Peyer's patch (tissue), 4 donors: ENCODE measurements around the gene CYTIP. TPM values are rescaled to one million over a fixed set of nuclear protein-coding genes. Genes with fewer than 3 reads are reported as not detected.
"Not testable (repeated sequence)": the region's sequence is repeated elsewhere in the genome, so short reads cannot be mapped to it uniquely, and the experiment has no call there.

ENCODE experiments used
- DNase-seq, 3 donors: peaks; one replicate each; pipeline ENCODE4 v3.0.0-alpha.2; 2017 to 2019
- H3K27ac ChIP-seq, 4 donors: fragments of 200-600 bp; sonication (generic); one replicate each; pipeline ENCODE4 v1.5.1; 2016 to 2019
- H3K27me3 ChIP-seq, 2 donors: fragments of 200-600 bp; sonication (generic); one replicate each; pipeline ENCODE4 v1.5.1; 2019
- H3K36me3 ChIP-seq, 3 donors: fragments of 200-600 bp; sonication (generic); one replicate each; pipeline ENCODE4 v1.5.1; 2016 to 2019
- H3K4me1 ChIP-seq, 4 donors: fragments of 200-600 bp; sonication (generic); one replicate each; pipeline ENCODE4 v1.5.1; 2016 to 2019
- H3K4me3 ChIP-seq, 4 donors: fragments of 200-600 bp; sonication (generic); 1 replicate in 3 of 4; 2 replicates in 1 of 4; pipeline ENCODE4 v1.5.1; 2016 to 2019; ENCODE audit warnings: mild to moderate bottlenecking in 1 of 4
- H3K9me3 ChIP-seq, 4 donors: fragments of 200-600 bp; sonication (generic); one replicate each; pipeline ENCODE4 v1.5.1; 2016 to 2019; ENCODE audit warnings: mild to moderate bottlenecking in 1 of 4
- POLR2A ChIP-seq, 2 donors: fragments of 450-650 bp; IDR thresholded peaks; one replicate each; pipeline ENCODE4 v1.5.1; 2017; ENCODE audit warnings: antibody characterized with exemption in 2 of 2, mild to moderate bottlenecking in 2 of 2, moderate library complexity in 2 of 2
- total RNA-seq, 4 donors: library from RNA; depleted of rRNA; stranded (reverse); fragments of >200 nt; gene quantifications; one replicate each; pipeline ENCODE4 v1.1.0, GENCODE V29; 2016
- TF ChIP-seq, protein P1 (sequence below), 6 experiments: fragments of 450-650 bp in 4 of 6; fragments of 200-600 bp in 2 of 6; sonication (generic) in 1 of 6; IDR thresholded peaks; one replicate each; pipeline ENCODE4 v1.5.1; 2017 to 2019; ENCODE audit warnings: antibody characterized with exemption in 6 of 6, mild to moderate bottlenecking in 3 of 6, moderate library complexity in 1 of 6

The CYTIP gene
- total RNA-seq, 4 donors from 2014 or later, result 11.8 to 182 (median 21.0) TPM

DNA sequence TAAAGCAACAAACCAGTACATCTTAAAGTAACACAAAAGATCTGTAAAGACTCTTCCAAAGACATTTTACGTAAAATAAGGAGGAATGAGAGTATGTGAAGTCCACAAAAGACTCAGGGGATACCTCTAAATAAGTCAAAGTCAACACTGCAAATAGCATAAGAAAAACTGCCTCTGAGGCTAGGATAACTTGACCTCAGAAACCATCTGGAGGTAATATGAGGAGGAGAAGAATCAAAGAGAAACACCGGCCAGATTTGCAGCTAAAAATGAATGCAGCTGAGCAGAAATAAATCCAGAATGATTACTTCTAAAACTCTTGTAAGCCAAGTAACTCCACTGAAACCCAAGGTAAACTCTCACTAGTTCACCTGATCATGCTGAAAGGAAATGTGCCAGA is 66.0 kb downstream of the CYTIP start:
- no peaks in the 10 kb centered on the region for H3K27me3 ChIP-seq
- H3K9me3 ChIP-seq, result peaks cover 0 to 14% (median 6%) of the 10 kb centered on the region in 4 donors
- H3K27ac ChIP-seq, result no peak overlapping the region
- H3K4me3 ChIP-seq, result no peak overlapping the region
- no peaks in the 10 kb centered on the region for H3K36me3 ChIP-seq
- no peaks in the 10 kb centered on the region for H3K4me1 ChIP-seq
- no peak for DNase-seq
- no peak for TF ChIP-seq POLR2A (IDR thresholded peaks at IDR 0.05)
- TF ChIP-seq, protein P1, sequence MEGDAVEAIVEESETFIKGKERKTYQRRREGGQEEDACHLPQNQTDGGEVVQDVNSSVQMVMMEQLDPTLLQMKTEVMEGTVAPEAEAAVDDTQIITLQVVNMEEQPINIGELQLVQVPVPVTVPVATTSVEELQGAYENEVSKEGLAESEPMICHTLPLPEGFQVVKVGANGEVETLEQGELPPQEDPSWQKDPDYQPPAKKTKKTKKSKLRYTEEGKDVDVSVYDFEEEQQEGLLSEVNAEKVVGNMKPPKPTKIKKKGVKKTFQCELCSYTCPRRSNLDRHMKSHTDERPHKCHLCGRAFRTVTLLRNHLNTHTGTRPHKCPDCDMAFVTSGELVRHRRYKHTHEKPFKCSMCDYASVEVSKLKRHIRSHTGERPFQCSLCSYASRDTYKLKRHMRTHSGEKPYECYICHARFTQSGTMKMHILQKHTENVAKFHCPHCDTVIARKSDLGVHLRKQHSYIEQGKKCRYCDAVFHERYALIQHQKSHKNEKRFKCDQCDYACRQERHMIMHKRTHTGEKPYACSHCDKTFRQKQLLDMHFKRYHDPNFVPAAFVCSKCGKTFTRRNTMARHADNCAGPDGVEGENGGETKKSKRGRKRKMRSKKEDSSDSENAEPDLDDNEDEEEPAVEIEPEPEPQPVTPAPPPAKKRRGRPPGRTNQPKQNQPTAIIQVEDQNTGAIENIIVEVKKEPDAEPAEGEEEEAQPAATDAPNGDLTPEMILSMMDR (IDR thresholded peaks at IDR 0.05), result no peak

DNA sequence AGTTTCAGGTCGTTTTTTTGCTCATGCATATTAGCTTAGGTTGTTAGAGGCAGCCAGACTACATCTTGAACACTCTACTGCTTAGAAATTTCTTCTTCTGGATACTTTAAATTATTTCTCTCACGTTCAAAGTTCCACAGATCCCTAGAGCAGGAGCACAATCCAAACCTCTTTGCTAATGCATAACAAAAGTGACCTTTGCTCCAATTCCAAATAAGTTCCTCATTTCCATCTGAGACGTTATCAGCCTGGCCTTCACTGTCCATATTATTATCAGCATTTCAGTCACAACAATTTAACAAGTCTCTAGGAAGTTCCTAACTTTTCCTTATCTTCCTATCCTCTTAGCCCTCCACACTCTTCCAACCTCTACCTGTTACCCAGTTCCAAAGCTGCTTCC is 67.8 kb downstream of the CYTIP start:
- no peaks in the 10 kb centered on the region for H3K27me3 ChIP-seq
- no peak overlapping the region for H3K27ac ChIP-seq
- peaks cover 0 to 14% (median 6%) of the 10 kb centered on the region in 4 donors for H3K9me3 ChIP-seq
- no peak for DNase-seq
- H3K4me1 ChIP-seq, result no peaks in the 10 kb centered on the region
- H3K4me3 ChIP-seq, result no peak overlapping the region
- TF ChIP-seq POLR2A (IDR thresholded peaks at IDR 0.05), result no peak
- TF ChIP-seq, protein P1 (IDR thresholded peaks at IDR 0.05), result no peak
- no peaks in the 10 kb centered on the region for H3K36me3 ChIP-seq

DNA sequence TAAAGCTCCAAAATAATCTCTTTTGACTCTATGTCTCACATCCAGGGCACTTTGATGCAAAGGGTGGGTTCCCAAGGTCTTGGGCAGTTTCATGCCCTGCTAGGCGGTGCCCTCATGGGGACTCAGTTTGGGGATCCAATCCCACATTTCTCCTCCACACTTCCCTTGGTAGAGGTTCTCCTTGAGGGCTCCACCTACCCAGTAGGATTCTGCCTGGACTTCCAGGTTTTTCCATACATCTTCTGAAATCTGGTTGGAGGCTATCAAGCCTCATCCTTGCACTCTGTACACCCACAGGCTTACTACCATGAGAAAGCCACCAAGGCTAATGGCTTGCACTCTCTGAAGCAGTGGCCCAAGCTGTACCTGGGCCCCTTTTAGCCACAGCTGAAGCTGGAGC is 68.5 kb downstream of the CYTIP start:
- H3K27ac ChIP-seq, result no peak overlapping the region
- no peak overlapping the region for H3K4me3 ChIP-seq
- H3K36me3 ChIP-seq, result no peaks in the 10 kb centered on the region
- no peaks in the 10 kb centered on the region for H3K4me1 ChIP-seq
- TF ChIP-seq, protein P1 (IDR thresholded peaks at IDR 0.05), result no peak
- no peak for TF ChIP-seq POLR2A (IDR thresholded peaks at IDR 0.05)
- no peak for DNase-seq
- peaks cover 0 to 14% (median 6%) of the 10 kb centered on the region in 4 donors for H3K9me3 ChIP-seq
- no peaks in the 10 kb centered on the region for H3K27me3 ChIP-seq

DNA sequence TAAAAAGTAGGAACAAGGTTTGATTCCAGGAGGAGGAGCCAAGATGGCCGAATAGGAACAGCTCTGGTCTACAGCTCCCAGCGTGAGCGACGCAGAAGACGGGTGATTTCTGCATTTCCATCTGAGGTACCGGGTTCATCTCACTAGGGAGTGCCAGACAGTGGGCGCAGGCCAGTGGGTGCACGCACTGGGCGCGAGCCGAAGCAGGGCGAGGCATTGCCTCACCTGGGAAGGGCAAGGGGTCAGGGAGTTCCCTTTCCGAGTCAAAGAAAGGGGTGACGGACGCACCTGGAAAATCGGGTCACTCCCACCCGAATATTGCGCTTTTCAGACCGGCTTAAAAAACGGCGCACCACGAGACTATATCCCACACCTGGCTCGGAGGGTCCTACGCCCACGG is 75.4 kb downstream of the CYTIP start:
- H3K4me3 ChIP-seq, H3K9me3 ChIP-seq, DNase-seq, H3K27ac ChIP-seq, H3K27me3 ChIP-seq, H3K4me1 ChIP-seq, H3K36me3 ChIP-seq: not testable (repeated sequence)

DNA sequence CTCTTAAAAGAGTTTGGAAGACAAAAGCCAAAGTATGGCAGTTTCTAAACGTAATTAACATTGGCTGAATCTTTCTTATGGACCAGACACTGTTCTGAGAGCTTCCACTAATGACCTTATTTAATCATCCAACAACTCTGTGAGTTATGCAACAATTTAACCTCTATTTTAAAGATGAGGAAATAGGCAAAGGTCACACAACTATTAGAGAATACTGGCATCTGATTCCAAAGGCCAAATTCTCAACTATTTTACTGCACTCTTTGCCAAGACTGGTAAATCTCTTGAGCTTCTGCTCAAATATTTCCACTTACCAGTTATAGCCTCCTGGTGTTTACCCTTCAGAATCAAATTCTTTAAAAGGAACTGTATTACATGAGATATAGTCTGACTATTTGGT is 76.2 kb downstream of the CYTIP start:
- Histone ChIP-seq H3K27ac (no peak overlapping the region), H3K36me3 (no peaks in the 10 kb centered on the region), H3K4me1 (peaks cover 0 to 3% (median 0%) of the 10 kb centered on the region in 4 donors), H3K27me3 (no peaks in the 10 kb centered on the region), H3K4me3 (no peak overlapping the region), H3K9me3 (no peaks in the 10 kb centered on the region)
- TF ChIP-seq POLR2A (IDR thresholded peaks at IDR 0.05), result no peak
- no peak for DNase-seq

Other genes starting within 250 kb of the CYTIP start
- 10 to 100 TPM in 2 of 4 donors, 1 to 10 TPM in 2; 6.6 to 20.1 (median 9.2) TPM for gene GALNT5, start 186.4 kb downstream of the CYTIP start, total RNA-seq
- 1 to 10 TPM in 1 of 4 donors, under 1 TPM in 3; 0.38 to 5.0 (median 0.55) TPM for gene ERMN, start 118.3 kb downstream of the CYTIP start, total RNA-seq
- 1 to 10 TPM; 2.3 to 5.0 (median 4.1) TPM for gene ACVR1C, start 184.8 kb upstream of the CYTIP start, total RNA-seq